ENCODE data around the gene OR4C45.
"Not testable (repeated sequence)": the region's sequence is repeated elsewhere in the genome, so short reads cannot be mapped to it uniquely, and the experiment has no call there.

GRCh38 chr11:50036239-50036638 lies 3.6 kb downstream of the OR4C45 start:
- not testable (repeated sequence) for TF ChIP-seq CTCF (IDR thresholded peaks at IDR 0.05); ZFX (IDR thresholded peaks at IDR 0.05; ENCODE audit: borderline replicate concordance)

Data from 22Rv1 (cell line).